GM19395 (cell line): ENCODE measurements around the gene KRT8.
"Not testable (repeated sequence)": the region's sequence is repeated elsewhere in the genome, so short reads cannot be mapped to it uniquely, and the experiment has no call there.

Source experiments
- ATAC-seq: cut with Tn5 transposase; IDR thresholded peaks from one replicate; pipeline ENCODE4 v1.9.1; 2021; ENCODE audit warnings: mild to moderate bottlenecking, moderate library complexity; ENCODE audit not compliant: unreplicated experiment

Gene KRT8

DNA sequence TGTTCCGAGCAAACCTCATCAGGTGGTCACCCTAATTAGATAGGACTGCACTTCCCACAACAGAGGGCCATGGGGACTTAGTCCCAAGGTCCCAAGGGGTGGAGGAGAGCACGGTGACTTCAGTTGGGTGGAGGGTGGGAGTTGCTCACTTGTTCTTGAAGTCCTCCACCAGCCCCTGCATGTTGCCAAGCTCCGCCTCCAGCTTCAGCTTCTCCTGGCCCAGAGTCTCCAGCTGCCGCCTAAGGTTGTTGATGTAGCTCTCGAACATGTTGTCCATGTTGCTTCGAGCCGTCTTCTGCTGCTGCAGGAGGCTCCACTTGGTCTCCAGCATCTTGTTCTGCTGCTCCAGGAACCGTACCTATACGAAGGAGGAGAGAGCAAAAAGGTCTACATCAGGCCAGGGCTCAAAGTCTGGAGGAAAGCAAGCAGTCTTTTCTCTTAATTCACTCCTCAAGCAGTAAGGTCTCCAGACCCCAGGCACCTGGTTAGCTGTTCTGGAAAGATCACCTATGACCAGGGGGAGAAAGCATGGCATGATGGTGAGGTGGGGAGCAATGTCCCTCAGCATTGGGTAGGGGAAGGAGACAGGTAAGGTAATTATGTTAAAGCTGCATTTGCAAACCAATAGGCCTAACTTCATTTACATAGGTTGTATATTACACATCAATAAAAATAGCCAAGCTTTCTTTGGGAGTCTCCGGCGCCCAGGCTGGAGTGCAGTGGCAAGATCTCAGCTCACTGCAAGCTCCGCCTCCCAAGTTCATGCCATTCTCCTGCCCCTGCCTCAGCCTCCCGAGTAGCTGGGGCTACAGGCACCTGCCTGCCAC lies 2.9 kb downstream of the KRT8 start:
- no peak for ATAC-seq

DNA sequence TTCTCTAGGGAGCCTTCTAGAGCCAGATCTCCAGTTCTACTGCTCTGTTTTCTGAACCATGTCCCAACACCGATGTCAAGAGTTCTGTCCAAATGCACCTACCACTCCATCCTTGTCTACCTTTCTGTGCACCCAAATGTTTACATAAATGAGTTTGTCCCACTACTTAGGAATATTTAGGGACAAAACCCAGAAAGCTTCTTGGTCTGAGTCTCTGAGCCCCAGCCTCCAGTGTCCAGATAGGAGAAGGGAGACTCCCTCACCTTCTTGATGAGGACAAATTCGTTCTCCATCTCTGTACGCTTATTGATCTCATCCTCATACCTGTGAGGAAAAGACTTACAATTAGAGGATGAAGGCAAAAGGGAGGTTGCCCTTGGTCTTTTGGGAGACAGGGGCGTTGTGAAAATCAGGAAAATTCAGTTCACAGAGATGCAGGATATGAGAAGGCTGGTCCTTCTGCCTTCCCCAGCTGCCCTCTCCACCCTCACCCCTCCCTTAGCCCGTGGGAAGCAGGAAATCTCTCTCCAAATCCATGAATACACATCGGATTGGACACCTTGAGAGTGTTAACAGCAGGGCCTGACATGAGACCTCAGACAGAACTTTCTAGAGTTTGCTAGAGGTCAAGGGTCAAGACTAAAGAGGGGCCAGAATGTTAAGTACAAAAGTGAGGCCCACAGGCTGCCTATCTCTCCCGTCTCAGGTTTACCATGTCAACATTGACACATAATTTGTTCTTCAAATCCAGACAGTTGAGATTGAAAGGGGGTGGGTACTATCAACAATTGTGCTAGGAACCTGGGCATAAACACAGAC lies 3.8 kb downstream of the KRT8 start:
- ATAC-seq, result no peak

DNA sequence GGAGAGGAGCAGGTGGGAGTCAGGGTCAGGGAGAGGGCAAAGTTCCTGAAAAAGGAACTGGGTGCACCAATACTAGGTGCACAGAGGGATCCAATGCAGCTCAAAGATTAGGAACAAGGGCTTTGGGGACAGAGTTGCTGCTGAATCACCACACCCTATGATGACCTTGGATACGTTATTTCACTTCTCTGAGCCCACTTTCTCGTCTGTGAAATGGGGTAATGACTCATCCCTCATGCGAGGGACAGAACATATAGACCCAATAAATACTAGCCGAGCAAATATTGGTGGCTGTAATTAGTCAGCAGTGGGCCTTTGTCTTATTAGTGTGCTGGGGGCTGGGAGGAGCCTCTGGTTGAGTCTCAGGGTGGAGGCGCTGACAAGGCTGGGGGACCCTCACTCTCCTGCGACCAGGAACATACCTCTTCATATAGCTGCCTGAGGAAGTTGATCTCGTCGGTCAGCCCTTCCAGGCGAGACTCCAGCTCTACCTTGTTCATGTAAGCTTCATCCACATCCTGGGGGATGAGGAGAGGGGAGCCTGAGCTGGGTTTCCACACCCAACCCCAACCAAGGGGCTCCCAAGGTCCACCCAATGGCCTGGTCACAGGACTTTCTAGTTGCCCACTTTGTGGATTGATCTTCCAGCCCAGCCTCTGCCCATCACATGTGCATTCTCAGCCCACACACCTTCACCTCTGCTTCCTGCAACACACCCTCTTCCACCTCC lies 4.5 kb downstream of the KRT8 start:
- no peak for ATAC-seq

DNA sequence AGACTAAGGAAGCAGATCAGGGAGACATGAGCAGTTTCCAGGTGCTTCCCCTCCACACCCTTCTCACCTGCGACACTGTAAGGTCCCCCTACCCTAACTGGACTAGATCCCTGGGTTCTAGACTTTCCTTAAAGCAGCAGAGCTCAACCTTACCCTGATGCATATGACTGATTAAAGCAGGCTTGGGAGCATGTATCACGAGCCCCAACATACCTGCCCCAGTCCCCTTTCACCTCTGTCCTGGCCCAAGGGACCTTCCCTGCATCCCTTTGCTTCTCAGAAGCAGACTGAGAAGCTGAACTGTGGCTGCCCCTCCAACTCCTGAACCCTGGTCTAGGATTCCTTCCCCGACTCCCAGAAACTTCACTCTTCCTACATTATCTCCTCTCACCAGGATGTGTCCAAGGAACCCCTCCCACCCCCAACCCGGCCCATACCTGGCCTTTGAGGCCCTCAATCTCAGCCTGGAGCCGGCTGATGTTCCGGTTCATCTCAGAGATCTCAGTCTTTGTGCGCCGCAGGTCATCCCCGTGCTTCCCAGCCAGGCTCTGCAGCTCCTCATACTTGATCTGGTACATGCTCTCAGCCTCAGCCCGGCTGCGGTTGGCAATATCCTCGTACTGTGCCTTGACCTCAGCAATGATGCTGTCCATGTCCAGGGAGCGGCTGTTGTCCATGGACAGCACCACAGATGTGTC lies 5.4 kb downstream of the KRT8 start:
- ATAC-seq, result no peak

DNA sequence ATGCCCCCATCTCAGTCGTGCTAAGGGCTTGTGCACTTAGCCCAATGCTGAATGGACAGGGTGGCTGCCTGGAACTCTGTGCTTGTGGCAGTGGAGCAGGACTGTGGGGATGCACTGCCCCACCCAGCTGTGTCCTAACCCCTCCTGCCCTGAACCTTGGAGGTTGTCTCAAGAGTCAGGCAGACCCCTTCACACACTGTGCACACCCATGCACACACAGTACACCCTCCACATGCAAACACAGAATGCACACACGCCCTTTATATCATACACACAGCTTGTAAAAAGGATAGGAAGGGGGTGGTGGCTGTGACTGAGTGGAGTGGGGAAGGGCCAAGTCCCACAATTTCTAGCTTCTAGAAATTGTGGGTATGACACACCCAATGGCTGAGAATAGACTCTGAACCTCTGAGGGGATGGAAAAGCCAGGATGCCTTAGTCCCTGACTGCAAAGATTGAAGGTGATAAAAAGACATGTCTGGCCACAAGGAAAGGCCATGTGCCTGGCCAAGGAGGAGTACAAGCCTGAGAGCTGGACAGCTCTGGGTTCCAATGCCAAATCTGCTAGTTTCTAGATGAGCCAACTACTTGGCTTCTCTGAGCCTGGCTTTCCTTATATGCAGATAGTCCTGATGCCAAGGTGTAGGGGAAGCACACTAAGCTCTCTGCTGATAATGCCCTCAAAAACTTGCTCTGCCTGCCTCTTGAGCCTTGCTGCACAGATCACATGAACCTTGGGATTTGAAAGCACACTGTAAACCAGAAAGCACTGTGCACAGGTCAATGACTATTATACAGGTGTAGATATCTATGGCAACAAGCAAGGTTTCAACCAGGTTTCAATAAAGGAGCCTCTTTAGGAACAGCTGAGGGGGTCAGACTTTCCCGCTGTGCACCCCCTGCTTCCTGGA lies 8.4 kb downstream of the KRT8 start:
- ATAC-seq, result no peak

DNA sequence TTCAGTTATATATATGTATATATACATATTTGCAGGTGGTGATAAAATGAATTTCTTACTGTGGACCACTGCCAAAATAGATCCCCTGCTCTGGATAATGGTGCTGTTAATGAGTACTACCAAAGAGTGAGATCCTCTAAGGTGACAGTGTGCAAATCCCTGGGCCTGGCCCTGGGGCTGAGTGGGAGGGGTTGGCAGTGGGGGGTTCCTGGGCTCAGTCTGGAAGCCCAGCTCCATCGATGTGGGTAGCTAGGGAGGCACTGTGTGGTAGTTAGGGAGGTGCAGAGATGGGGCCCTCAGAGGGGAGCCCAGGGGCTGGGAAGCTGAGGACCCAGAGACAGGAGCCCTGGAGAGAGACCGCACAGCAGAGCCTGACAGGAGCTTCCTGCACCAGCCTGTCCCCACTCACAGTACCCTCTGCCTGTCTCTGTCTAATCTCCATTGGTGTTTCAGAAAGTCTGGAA lies 9.1 kb downstream of the KRT8 start:
- no peak for ATAC-seq

DNA sequence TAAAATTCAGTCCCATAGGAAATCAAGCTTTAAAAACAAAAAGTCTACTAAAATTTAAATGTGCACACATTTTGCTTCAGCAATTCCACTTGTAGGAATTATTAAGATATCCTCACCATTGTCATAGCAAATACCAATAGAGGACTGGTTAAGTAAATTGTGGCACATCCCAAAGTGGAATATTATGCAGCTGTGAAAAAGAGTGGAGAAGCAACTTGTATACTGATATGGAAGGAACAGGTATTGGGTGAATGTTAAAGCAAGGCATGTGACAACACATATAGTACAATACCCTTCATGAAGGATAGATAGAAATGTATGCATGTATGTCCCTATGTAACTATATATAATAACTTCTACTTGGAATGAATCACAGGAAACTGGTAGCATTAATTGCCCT lies 11.9 kb downstream of the KRT8 start:
- ATAC-seq, result no peak

DNA sequence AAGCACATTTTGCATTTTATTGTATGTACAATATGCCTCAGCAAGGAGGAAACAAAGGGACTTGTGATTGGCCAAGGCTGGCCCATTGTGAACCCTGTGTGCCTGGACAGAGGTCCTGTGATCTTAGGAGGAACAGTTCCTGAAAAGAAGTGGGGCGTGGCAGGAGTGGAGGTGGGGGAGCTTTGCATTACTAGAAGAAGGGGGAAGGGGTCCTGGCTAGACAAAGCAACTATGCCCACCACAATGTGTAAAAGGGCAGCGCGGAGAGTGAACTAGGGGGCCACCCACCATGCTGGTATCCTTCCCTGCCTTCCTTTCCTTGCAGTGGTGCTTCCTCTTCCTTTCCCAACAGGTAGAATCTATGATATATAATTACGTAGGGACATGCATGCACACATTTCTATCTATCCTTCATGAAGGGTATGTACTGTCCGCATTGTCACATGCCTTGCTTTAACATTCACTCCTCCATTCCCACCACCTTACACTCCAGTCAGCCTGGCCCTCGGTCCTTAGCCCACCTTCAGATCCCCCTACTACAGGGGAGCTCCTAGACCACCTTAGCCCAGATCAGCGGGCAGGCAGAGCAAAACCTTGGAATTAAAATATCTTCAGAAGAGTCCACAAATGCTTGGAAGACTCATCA lies 12.5 kb downstream of the KRT8 start:
- ATAC-seq, result no peak

DNA sequence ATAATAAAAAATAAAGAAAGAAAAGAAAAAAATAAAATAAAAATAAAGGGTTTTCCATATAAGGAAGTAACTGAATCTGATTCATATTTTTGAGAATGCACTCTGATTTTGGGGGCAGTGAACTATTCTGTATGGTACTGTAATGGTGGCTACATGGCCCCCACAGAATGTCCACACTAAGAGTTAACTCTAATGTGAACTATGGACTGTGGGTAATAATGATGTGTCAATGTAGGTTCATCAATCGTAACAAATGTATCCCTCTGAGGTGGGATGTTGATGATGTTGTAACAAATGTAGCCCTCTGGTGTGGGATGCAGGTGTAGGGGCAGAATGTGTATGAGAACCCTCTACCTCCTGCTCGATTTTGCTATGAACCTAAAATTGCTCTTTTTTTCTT lies 13.8 kb downstream of the KRT8 start:
- ATAC-seq, result no peak

DNA sequence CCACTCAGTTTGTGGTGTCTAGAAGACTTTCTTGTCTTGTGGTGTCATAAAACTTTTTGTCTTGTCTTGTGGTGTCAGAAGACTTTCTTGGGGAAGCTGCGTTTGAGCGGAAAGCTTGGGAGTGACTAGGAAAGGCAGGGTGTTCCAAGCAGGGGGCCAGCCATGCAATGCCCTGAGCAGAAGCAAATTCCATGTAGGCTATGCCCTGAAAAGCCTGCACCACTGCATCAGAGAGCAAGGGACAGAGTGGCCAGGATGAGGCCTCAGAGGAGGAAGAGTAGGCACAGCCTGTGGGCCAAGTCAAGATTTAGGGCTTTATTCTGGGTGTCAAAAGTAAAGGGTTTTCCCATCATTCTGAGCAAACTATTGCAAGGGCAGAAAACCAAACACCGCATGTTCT lies 14.5 kb downstream of the KRT8 start:
- no peak for ATAC-seq

DNA sequence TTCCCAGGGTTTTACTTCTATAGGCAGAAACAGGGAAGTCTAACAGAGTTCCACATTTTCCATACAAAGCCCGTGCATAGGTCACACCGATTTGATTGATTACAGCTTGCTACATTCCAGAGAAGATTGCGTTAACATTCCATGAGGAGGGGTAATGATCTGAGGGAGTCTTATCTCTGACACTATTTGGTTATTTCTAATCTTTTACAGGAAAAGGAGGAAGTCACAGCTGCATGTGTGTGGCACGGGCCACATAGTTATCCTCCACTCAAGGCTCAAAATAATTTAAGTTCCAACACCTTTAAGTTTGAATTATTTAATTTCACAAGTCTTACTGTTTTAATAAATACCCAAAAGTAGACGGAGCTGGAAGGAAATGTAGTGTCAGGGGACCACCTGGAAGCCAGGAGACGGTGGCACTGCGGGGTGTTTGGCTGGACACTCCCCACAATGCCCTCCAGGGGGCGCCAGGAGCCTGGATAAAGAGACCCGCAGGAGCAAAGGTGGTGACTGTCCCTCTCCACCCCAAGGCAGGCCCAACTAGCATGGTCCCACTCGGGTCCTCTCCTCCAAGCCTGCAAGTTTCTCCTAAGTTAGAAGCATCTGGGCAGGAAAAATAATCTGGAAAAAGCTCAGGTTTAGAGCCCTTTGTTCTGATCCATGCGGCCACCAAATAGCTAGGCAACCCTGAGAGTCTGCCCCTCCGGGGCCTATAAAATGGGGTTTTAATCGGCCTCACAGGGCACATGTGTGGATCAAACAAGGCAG lies 20.2 kb downstream of the KRT8 start:
- ATAC-seq, result no peak

DNA sequence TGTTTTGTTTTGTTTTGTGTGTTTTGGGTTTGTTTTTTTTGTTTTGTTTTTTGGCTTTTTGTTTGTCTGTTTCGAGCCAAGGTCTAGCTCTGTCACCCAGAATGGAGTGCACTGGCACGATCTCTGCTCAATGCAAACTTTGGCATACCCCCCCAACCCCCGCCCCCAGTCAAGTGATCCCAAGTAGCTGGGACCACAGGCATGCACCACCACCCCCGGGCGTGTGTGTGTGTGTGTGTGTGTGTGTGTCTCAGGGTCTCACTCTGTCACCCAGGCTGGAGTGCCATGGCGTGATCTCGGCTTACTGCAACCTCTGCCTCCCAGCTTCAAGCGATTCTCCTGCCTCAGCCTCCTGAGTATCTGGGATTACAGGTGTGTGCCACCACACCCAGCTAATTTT lies 24.4 kb downstream of the KRT8 start:
- not testable (repeated sequence) for ATAC-seq

DNA sequence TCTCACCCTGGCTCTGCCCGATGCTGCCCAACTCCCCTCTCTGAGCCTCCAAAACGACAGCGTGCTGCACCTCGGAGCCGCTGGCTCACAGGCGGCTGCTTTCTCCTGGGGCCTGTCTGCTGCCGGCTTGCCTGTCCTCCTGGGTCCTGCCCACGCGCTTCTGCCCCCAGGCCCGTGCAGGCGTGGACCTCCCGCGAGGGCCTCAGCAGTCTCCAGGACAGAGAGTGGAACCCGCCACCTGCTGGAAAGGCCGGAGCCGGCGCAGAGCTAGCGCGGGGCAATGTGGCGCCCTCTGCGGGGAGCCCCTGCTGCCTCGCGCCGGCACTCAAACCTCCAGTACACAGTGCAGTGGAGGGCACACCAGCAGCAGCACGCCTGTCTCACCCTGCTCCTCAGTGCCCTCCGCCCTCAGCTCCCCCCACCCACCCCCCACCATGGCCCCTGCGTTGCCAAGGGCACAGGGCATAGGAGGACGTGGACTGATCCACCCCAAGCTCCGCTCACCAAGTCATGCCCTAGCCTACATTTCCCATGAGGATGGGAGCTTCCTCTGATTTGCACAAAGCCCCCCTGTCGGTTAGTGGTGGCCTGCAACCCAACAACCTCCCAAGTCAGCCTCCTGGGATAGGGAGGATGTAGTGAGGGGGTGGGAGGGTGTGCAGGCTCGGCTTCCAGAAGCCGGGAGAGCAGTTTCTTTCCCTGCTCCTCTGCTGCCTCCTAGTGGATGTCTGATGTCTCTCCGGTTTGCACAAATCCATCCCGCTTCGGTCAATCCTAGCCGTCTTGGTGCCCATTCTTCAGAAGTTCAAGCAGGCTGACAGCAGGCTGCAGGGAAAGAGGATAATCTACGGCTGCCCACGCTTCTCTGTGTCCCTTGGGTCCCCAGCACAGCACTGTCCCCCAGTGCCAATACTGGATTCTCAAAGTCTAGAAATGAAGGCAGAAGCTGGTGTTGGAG lies 25.2 kb downstream of the KRT8 start:
- ATAC-seq, result no peak

DNA sequence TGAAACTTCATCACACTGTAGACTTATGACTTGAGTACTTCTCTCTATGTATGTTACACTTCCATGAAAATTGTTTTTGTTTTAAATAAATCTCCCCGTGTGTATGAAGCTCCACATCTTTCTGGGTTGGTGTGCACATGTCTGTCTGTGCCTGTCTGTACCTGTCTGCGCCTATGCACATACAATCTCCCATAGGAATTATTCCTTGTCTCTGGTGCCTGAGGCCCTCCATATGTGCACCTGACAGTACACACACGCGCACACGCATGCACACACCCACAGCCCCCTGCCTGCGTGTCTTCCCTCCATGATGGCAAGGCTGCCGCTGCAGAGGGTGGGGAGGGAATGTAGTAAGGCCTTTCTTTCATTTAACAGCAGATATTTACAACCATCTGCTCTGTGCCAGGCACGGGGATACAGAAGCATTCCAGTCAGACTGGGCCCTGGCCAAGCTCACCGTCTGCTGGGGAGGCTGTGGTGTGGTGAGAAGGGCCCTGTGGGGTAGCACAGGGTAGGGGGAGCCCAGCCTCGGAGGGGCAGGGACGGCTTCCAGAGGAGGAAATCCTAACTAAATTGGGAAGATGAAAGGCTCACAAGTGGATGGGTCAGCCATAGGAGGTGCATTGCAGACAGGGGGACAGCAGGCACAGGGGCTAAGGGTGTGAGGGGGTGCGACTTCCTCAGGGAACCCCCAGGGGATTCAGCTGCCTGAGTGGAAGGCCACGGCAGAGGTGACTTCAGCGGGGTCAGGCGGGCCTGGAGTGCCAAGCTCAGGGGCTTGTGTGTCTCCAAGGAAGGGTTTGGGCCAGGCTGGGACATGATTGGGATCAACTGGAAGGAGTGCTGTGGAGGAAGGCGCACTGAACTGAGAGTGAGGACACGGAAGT lies 26.1 kb downstream of the KRT8 start:
- no peak for ATAC-seq

DNA sequence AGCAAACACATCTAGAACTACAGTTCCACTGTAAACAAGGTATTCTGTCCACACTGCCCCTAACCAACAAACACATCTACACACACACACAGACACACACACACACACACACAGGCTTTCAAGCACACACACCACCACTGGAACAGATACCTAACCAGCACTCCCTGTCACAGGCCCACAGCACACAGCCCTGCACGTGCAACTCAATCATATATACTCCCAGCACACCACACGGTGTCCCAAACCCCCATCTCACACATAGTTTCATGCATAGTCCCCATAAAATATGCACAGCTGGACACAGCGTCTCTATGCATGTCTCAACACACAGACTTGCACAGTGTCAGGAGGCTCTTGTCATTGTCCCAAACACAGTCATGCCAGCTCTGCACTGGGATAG lies 27.6 kb downstream of the KRT8 start:
- ATAC-seq, result no peak

DNA sequence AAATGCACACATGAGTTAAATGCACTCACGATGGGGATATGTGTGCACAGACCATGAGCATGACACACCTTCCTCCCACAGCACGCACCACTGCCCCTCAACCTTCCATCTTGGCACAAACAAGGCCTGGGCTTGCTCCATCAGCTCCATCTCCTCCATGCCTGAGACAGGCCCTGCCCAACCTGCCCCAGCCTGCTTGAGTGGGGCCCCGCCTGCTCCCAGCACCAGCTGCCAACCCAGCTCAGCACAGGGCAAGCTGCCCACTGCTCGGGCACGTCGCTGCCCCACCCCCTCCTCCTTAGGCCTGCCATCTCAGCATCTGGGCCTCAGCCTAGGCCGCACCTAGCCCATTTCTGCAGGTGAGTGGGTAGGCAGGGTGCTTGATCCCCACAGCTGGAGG lies 28.5 kb downstream of the KRT8 start:
- no peak for ATAC-seq
